H1 (cell line): ENCODE data around the gene RPS6KA5. TPM values are rescaled to one million over a fixed set of nuclear protein-coding genes. Genes with fewer than 3 reads are reported as not detected.

Source experiments
- CTCF ChIA-PET: fragments of 300-600 bp; sonication (Branson Sonifier 250); formaldehyde crosslinking; loops from one replicate; lab custom pipeline; 2021; ENCODE audit not compliant: partially characterized antibody; lab: Charles Lee
- POLR2A ChIA-PET: fragments of 300-600 bp; sonication (Branson Sonifier 250); formaldehyde crosslinking; loops from one replicate; lab custom pipeline; 2021; ENCODE audit warnings: inconsistent platforms; ENCODE audit not compliant: partially characterized antibody; lab: Charles Lee
- DNase-seq, 2 experiments: peaks; one replicate each; pipeline versions ENCODE4 v3.0.0 to v3.0.0-alpha.2; 2010 to 2022; ENCODE audit warnings: low spot score in 2 of 2, low read depth in 1 of 2, mixed read lengths in 1 of 2
- FAIRE-seq: peaks from 2 replicates; lab custom pipeline; 2011; peaks lifted over from hg19 to GRCh38; lab: Jason Lieb, UNC
- H2AFZ ChIP-seq: 2 replicates; pipeline ENCODE4 v1.8.1; 2012; ENCODE audit warnings: low read length, inconsistent platforms
- H2AK5ac ChIP-seq: 2 replicates; pipeline ENCODE4 v1.6.1; 2013; ENCODE audit warnings: low read depth, low read length
- H2BK120ac ChIP-seq: replicated peaks from 2 replicates; pipeline ENCODE3; 2013; ENCODE audit warnings: low read depth, low read length, inconsistent platforms
- H2BK12ac ChIP-seq: 2 replicates; pipeline ENCODE4 v1.6.1; 2013; ENCODE audit warnings: low read depth, low read length
- H2BK15ac ChIP-seq: 2 replicates; pipeline ENCODE4 v1.6.1; 2013; ENCODE audit warnings: low read length
- H2BK20ac ChIP-seq: 2 replicates; pipeline ENCODE4 v1.6.1; 2013; ENCODE audit warnings: low read length
- H2BK5ac ChIP-seq: 2 replicates; pipeline ENCODE4 v1.6.1; 2013; ENCODE audit warnings: low read depth, low read length
- H3K14ac ChIP-seq: 2 replicates; pipeline ENCODE4 v1.6.1; 2013; ENCODE audit warnings: inconsistent platforms; ENCODE audit not compliant: insufficient read length
- H3K18ac ChIP-seq: 2 replicates; pipeline ENCODE4 v1.6.1; 2013; ENCODE audit warnings: low read length; ENCODE audit errors: extremely low read depth
- H3K23ac ChIP-seq: 2 replicates; pipeline ENCODE4 v1.6.1; 2013; ENCODE audit warnings: inconsistent platforms; ENCODE audit not compliant: insufficient read length
- H3K23me2 ChIP-seq: 2 replicates; pipeline ENCODE4 v1.6.1; 2013; ENCODE audit warnings: low read depth, low read length
- H3K27ac ChIP-seq: 2 replicates; pipeline ENCODE4 v1.6.1; 2011; ENCODE audit warnings: low read depth, low read length, inconsistent platforms
- H3K27me3 ChIP-seq, 4 experiments: replicated peaks in 1 of 4; 1 replicate in 1 of 4; 2 replicates in 3 of 4; pipeline versions ENCODE4 v1.6.1 to v1.8.1; 2011 to 2013; ENCODE audit warnings: low read length in 3 of 4, mild to moderate bottlenecking in 3 of 4, inconsistent platforms in 2 of 4, mixed read lengths in 2 of 4, moderate library complexity in 1 of 4; ENCODE audit not compliant: control insufficient read depth in 3 of 4, insufficient read depth in 3 of 4; ENCODE audit errors: extremely low read depth in 1 of 4
- H3K36me3 ChIP-seq, 4 experiments: 2 replicates each; pipeline versions ENCODE4 v1.6.1 to v1.8.1; 2011 to 2013; ENCODE audit warnings: mild to moderate bottlenecking in 4 of 4, low read length in 3 of 4, moderate library complexity in 2 of 4, control low read depth in 1 of 4, inconsistent platforms in 1 of 4; ENCODE audit not compliant: insufficient read depth in 4 of 4, control insufficient read depth in 2 of 4
- H3K4ac ChIP-seq: replicated peaks from 2 replicates; pipeline ENCODE3; 2013; ENCODE audit warnings: low read length, low read depth, mixed read lengths, inconsistent platforms; ENCODE audit not compliant: insufficient read length
- H3K4me1 ChIP-seq, 4 experiments: replicated peaks in 1 of 4; 1 replicate in 1 of 4; 2 replicates in 3 of 4; pipeline versions ENCODE4 v1.6.1 to v1.8.1; 2011 to 2013; ENCODE audit warnings: low read length in 3 of 4, inconsistent platforms in 2 of 4, mixed read lengths in 1 of 4; ENCODE audit not compliant: insufficient read depth in 4 of 4, control insufficient read depth in 3 of 4
- H3K4me2 ChIP-seq, 2 experiments: 2 replicates each; pipeline versions ENCODE4 v1.6.1 to v1.8.1; 2011 to 2013; ENCODE audit warnings: low read depth in 2 of 2, low read length in 2 of 2, control low read depth in 1 of 2, inconsistent platforms in 1 of 2, mild to moderate bottlenecking in 1 of 2; ENCODE audit not compliant: insufficient read depth in 1 of 2
- H3K4me3 ChIP-seq, 4 experiments: fragments of 200-600, 300-600 bp in 1 of 4; sonication (generic), shearing (Covaris generic), sonication (Bioruptor Twin) in 1 of 4; 2 replicates each; pipeline versions ENCODE4 v1.5.1 to v1.8.1; 2011 to 2016; ENCODE audit warnings: low read length in 4 of 4, low read depth in 3 of 4, control low read depth in 2 of 4, inconsistent platforms in 2 of 4, mild to moderate bottlenecking in 2 of 4, mixed read lengths in 1 of 4, moderate library complexity in 1 of 4; ENCODE audit not compliant: insufficient read depth in 2 of 4; ENCODE audit errors: extremely low read depth in 1 of 4
- H3K56ac ChIP-seq: replicated peaks from 2 replicates; pipeline ENCODE3; 2013; ENCODE audit warnings: low read depth, mild to moderate bottlenecking, mixed read lengths, low read length, inconsistent platforms; ENCODE audit not compliant: insufficient read length
- H3K79me1 ChIP-seq: 2 replicates; pipeline ENCODE4 v1.6.1; 2013; ENCODE audit warnings: low read depth, low read length, control low read depth
- H3K79me2 ChIP-seq, 2 experiments: 2 replicates each; pipeline versions ENCODE4 v1.6.1 to v1.8.1; 2012 to 2013; ENCODE audit warnings: low read length in 2 of 2, mild to moderate bottlenecking in 2 of 2, inconsistent platforms in 1 of 2; ENCODE audit not compliant: insufficient read depth in 2 of 2, control insufficient read depth in 1 of 2
- H3K9ac ChIP-seq, 4 experiments: replicated peaks in 1 of 4; 1 replicate in 1 of 4; 2 replicates in 3 of 4; pipeline versions ENCODE4 v1.6.1 to v1.8.1; 2011 to 2013; ENCODE audit warnings: low read depth in 3 of 4, low read length in 3 of 4, control low read depth in 2 of 4, mild to moderate bottlenecking in 2 of 4, moderate library complexity in 2 of 4, inconsistent platforms in 1 of 4; ENCODE audit errors: extremely low read depth in 1 of 4
- H3K9me3 ChIP-seq, 2 experiments: 2 replicates each; pipeline versions ENCODE4 v1.6.1 to v1.8.1; 2012 to 2013; ENCODE audit warnings: mild to moderate bottlenecking in 2 of 2, moderate library complexity in 2 of 2, control low read depth in 1 of 2, inconsistent platforms in 1 of 2, low read depth in 1 of 2, low read length in 1 of 2, mixed read lengths in 1 of 2; ENCODE audit not compliant: insufficient read depth in 2 of 2
- H4K20me1 ChIP-seq, 2 experiments: replicated peaks in 1 of 2; 2 replicates each; pipeline versions ENCODE3 to v1.8.1; 2011 to 2013; ENCODE audit warnings: inconsistent platforms in 2 of 2, low read length in 2 of 2, mild to moderate bottlenecking in 1 of 2; ENCODE audit not compliant: insufficient read depth in 2 of 2, control insufficient read depth in 1 of 2
- H4K5ac ChIP-seq: 2 replicates; pipeline ENCODE4 v1.6.1; 2013; ENCODE audit warnings: low read length, low read depth, mixed read lengths, inconsistent platforms; ENCODE audit not compliant: insufficient read length
- H4K8ac ChIP-seq: 2 replicates; pipeline ENCODE4 v1.8.0; 2013; ENCODE audit warnings: mild to moderate bottlenecking, moderate library complexity, low read length, inconsistent platforms; ENCODE audit not compliant: insufficient read depth; ENCODE audit errors: extremely low read depth
- H4K91ac ChIP-seq: replicated peaks from 2 replicates; pipeline ENCODE3; 2013; ENCODE audit warnings: low read length, mixed read lengths, inconsistent platforms; ENCODE audit not compliant: insufficient read length
- CEBPB ChIP-seq: IDR thresholded peaks from 2 replicates; pipeline ENCODE4 v1.6.1; 2012; ENCODE audit warnings: low read depth, low read length
- SP4 ChIP-seq: IDR thresholded peaks from 2 replicates; pipeline ENCODE4 v1.6.1; 2012; ENCODE audit warnings: low read length, inconsistent platforms
- SRF ChIP-seq: IDR thresholded peaks from 2 replicates; pipeline ENCODE4 v1.6.1; 2011; ENCODE audit warnings: mild to moderate bottlenecking, low read depth, low read length, moderate library complexity
- WGBS, 2 experiments: shearing (Covaris generic) in 1 of 2; methylation state at CpG; one replicate each; pipeline versions ENCODE4 v1.1.6 to v1.1.7; 2013 to 2015; ENCODE audit warnings: low lambda C conversion rate in 2 of 2, mixed read lengths in 2 of 2, inconsistent platforms in 1 of 2, low coverage in 1 of 2, missing lambda C conversion rate in 1 of 2; ENCODE audit not compliant: insufficient replicate concordance in 2 of 2, insufficient coverage in 1 of 2, insufficient read length in 1 of 2; ENCODE audit errors: extremely low coverage in 1 of 2, missing lambda C conversion rate in 1 of 2; 5-methylcytosine and 5-hydroxymethylcytosine counted together
- polyA plus RNA-seq, 7 experiments: library from polyadenylated mRNA; depleted of rRNA in 3 of 7; stranded (reverse) in 5 of 7; unstranded in 2 of 7; fragments of >200 nt in 5 of 7; fragments of 200-250 nt in 2 of 7; gene quantifications; 1 replicate in 5 of 7; 2 replicates in 1 of 7; 4 replicates in 1 of 7; pipeline versions ENCODE4 v1.2.1 to v1.2.3, GENCODE V29; 2011 to 2013; ENCODE audit warnings: missing spikeins in 2 of 7, mixed read lengths in 2 of 7
- total RNA-seq: library from RNA; stranded (reverse); fragmentation: NEBNext Ultra II Directional; extraction: Animal tissue kit (Norgen Biotek cat#: 25700); gene quantifications from 2 replicates; pipeline ENCODE4 v1.2.1, GENCODE V29; 2021
- TF ChIP-seq, protein P1 (sequence below): IDR thresholded peaks from 2 replicates; pipeline ENCODE4 v1.6.1; 2012; ENCODE audit warnings: inconsistent platforms

RPS6KA5 gene
- total and polyA plus RNA-seq, 2 of the 8 experiments (the other 6 are each of a cell fraction or from before 2014, with no cell fraction given): 0.85 to 3.1 TPM

DNA sequence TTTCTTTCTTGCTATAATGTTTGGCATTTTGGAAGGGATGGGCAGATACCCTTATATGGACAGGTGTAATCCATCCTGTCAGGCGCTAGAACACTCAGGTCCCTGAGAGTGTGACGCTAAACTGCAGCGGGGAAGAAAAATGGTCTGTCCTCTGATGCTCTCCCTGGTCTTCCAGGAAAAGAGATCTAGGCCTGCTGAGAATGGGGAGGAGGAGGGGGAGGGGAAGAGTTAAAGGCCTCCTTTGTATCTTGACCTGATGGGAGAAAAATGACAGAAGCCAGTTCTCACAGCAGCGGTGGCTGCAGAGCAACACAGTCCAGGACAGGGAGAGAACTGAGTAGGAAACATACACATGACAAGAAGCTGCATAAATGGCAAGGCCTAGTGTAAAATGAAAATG is 61.1 kb downstream of the RPS6KA5 start:
- no peak overlapping the region for H2BK15ac ChIP-seq
- ChIA-PET CTCF (interaction anchor here (1.4 kb wide), 1 partner anchor 178 kb away, joined by 5 read pairs; no protein-coding TSS in a partner anchor), POLR2A (interaction anchor here (0.8 kb wide), 1 partner anchor 97 kb away, joined by 3 read pairs; no protein-coding TSS in a partner anchor)
- no peak overlapping the region for H2BK120ac ChIP-seq
- H4K5ac ChIP-seq: no peak overlapping the region
- H3K4me1 ChIP-seq: peaks cover 0 to 5% (median 0%) of the 10 kb centered on the region in 4 experiments; a peak in 2 of 7 replicates
- no peak overlapping the region for H2BK12ac ChIP-seq
- no peak overlapping the region for H3K9ac ChIP-seq
- DNase-seq: no peak
- no peaks in the 10 kb centered on the region for H4K20me1 ChIP-seq
- no peak overlapping the region for H4K91ac ChIP-seq
- WGBS, 2 experiments: 86% methylated on average over 4 of the region's 4 CpGs; no CpG with 5 or more reads in 1 of the 2 experiments
- no peak overlapping the region for H2BK20ac ChIP-seq
- no peak overlapping the region for H3K4ac ChIP-seq
- no peaks in the 10 kb centered on the region for H3K79me2 ChIP-seq
- no peak overlapping the region for H3K4me2 ChIP-seq
- no peak overlapping the region for H2AFZ ChIP-seq
- no peak overlapping the region for H3K27ac ChIP-seq
- no peaks in the 10 kb centered on the region for H3K27me3 ChIP-seq
- no peaks in the 10 kb centered on the region for H3K9me3 ChIP-seq
- H3K14ac ChIP-seq: no peak overlapping the region
- no peak overlapping the region for H4K8ac ChIP-seq
- H3K79me1 ChIP-seq: no peaks in the 10 kb centered on the region
- FAIRE-seq: no peak
- no peak overlapping the region for H3K23ac ChIP-seq
- no peaks in the 10 kb centered on the region for H3K36me3 ChIP-seq
- no peak overlapping the region for H3K56ac ChIP-seq
- no peak overlapping the region for H2AK5ac ChIP-seq
- no peak overlapping the region for H3K18ac ChIP-seq
- H2BK5ac ChIP-seq: no peak overlapping the region
- no peaks in the 10 kb centered on the region for H3K23me2 ChIP-seq
- no peak overlapping the region for H3K4me3 ChIP-seq
- TF ChIP-seq, protein P1, sequence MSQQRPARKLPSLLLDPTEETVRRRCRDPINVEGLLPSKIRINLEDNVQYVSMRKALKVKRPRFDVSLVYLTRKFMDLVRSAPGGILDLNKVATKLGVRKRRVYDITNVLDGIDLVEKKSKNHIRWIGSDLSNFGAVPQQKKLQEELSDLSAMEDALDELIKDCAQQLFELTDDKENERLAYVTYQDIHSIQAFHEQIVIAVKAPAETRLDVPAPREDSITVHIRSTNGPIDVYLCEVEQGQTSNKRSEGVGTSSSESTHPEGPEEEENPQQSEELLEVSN: no peak
- no peak for TF ChIP-seq CEBPB
- no peak for TF ChIP-seq SP4
- TF ChIP-seq SRF: no peak
